ENCODE results near the gene PCDH17. TPM values are rescaled to one million over a fixed set of nuclear protein-coding genes. Genes with fewer than 3 reads are reported as not detected.

PCDH17 gene
- total and polyA plus RNA-seq, 9 of the 15 experiments (the other 6 are each of a cell fraction or from before 2014, with no cell fraction given): not detected

DNA sequence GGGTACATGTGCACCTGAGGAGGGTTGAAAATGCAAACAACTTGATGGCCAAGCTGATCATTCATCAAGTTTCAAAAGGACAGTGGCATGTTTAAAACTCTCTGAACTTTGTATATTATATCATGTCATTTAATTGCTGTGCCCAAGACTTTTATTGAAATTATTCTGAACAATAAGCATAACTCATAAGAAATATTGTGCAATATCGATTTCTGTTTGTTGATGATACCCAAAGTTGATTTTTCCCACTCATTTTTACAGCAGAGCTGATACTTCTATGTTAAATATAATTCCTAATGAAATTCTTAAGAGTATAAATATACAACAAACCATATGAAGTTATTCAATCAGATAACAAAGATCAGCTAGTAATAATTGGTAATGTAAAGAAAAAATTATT is 49.1 kb downstream of the PCDH17 start:
- 0% methylated on average over 1 of the region's 1 CpG for WGBS (ENCODE audit: insufficient coverage, low coverage, missing lambda C conversion rate)
- DNase-seq (ENCODE audit: extremely low read depth in 1 of 4, low spot score in 3 of 4): no peak
- Histone ChIP-seq H3K9me3 (replicated peaks; ENCODE audit: control insufficient read depth, insufficient read depth, low read depth, low read length) (no peaks in the 10 kb centered on the region), H2AFZ (ENCODE audit: low read depth, low read length) (no peak overlapping the region), H3K9ac (ENCODE audit: insufficient read depth in 1 of 2, low read depth in 2 of 2, low read length in 2 of 2) (no peak overlapping the region), H3K79me2 (ENCODE audit: control insufficient read depth, insufficient read depth, low read length) (no peaks in the 10 kb centered on the region), H3K27ac (ENCODE audit: extremely low read depth, low read depth, low read length) (no peak overlapping the region), H3K4me1 (replicated peaks in 1 of 2; ENCODE audit: control insufficient read depth in 2 of 2, insufficient read depth in 2 of 2, low read length in 2 of 2) (no peaks in the 10 kb centered on the region), H3K9me1 (ENCODE audit: control insufficient read depth, insufficient read depth, low read length) (no peaks in the 10 kb centered on the region), H3K27me3 (ENCODE audit: control insufficient read depth in 2 of 2, insufficient read depth in 2 of 2, low read length in 2 of 2) (no peaks in the 10 kb centered on the region), H3K36me3 (ENCODE audit: control insufficient read depth, insufficient read depth, low read length) (no peaks in the 10 kb centered on the region), H3K4me3 (no peak overlapping the region), H3K4me2 (ENCODE audit: insufficient read depth, low read length) (no peak overlapping the region), H4K20me1 (replicated peaks; ENCODE audit: control insufficient read depth, insufficient read depth, low read length) (no peaks in the 10 kb centered on the region)
- no peak for FAIRE-seq
- TF ChIP-seq POLR2AphosphoS5 (IDR thresholded peaks at IDR 0.05; ENCODE audit: control insufficient read depth, insufficient read depth, low read depth, low read length): no peak
- TF ChIP-seq, protein P1, sequence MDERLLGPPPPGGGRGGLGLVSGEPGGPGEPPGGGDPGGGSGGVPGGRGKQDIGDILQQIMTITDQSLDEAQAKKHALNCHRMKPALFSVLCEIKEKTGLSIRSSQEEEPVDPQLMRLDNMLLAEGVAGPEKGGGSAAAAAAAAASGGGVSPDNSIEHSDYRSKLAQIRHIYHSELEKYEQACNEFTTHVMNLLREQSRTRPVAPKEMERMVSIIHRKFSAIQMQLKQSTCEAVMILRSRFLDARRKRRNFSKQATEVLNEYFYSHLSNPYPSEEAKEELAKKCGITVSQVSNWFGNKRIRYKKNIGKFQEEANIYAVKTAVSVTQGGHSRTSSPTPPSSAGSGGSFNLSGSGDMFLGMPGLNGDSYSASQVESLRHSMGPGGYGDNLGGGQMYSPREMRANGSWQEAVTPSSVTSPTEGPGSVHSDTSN (CRISPR knock-in tag; IDR thresholded peaks at IDR 0.05; ENCODE audit: low read depth): no peak
- TF ChIP-seq, protein P1 (tag; conservative IDR thresholded peaks at IDR 0.05; ENCODE audit: low read depth): no peak
- 0 out of 2 replicates have a peak, but pooled peaks have one; percentile 9 for TF ChIP-seq CEBPB (tag; IDR thresholded peaks at IDR 0.05)
- TF ChIP-seq RAD21 (CRISPR knock-in tag; conservative IDR thresholded peaks at IDR 0.05 in 1 of 2, IDR thresholded peaks at IDR 0.05 in 1 of 2): no peak
- TF ChIP-seq, protein P2, sequence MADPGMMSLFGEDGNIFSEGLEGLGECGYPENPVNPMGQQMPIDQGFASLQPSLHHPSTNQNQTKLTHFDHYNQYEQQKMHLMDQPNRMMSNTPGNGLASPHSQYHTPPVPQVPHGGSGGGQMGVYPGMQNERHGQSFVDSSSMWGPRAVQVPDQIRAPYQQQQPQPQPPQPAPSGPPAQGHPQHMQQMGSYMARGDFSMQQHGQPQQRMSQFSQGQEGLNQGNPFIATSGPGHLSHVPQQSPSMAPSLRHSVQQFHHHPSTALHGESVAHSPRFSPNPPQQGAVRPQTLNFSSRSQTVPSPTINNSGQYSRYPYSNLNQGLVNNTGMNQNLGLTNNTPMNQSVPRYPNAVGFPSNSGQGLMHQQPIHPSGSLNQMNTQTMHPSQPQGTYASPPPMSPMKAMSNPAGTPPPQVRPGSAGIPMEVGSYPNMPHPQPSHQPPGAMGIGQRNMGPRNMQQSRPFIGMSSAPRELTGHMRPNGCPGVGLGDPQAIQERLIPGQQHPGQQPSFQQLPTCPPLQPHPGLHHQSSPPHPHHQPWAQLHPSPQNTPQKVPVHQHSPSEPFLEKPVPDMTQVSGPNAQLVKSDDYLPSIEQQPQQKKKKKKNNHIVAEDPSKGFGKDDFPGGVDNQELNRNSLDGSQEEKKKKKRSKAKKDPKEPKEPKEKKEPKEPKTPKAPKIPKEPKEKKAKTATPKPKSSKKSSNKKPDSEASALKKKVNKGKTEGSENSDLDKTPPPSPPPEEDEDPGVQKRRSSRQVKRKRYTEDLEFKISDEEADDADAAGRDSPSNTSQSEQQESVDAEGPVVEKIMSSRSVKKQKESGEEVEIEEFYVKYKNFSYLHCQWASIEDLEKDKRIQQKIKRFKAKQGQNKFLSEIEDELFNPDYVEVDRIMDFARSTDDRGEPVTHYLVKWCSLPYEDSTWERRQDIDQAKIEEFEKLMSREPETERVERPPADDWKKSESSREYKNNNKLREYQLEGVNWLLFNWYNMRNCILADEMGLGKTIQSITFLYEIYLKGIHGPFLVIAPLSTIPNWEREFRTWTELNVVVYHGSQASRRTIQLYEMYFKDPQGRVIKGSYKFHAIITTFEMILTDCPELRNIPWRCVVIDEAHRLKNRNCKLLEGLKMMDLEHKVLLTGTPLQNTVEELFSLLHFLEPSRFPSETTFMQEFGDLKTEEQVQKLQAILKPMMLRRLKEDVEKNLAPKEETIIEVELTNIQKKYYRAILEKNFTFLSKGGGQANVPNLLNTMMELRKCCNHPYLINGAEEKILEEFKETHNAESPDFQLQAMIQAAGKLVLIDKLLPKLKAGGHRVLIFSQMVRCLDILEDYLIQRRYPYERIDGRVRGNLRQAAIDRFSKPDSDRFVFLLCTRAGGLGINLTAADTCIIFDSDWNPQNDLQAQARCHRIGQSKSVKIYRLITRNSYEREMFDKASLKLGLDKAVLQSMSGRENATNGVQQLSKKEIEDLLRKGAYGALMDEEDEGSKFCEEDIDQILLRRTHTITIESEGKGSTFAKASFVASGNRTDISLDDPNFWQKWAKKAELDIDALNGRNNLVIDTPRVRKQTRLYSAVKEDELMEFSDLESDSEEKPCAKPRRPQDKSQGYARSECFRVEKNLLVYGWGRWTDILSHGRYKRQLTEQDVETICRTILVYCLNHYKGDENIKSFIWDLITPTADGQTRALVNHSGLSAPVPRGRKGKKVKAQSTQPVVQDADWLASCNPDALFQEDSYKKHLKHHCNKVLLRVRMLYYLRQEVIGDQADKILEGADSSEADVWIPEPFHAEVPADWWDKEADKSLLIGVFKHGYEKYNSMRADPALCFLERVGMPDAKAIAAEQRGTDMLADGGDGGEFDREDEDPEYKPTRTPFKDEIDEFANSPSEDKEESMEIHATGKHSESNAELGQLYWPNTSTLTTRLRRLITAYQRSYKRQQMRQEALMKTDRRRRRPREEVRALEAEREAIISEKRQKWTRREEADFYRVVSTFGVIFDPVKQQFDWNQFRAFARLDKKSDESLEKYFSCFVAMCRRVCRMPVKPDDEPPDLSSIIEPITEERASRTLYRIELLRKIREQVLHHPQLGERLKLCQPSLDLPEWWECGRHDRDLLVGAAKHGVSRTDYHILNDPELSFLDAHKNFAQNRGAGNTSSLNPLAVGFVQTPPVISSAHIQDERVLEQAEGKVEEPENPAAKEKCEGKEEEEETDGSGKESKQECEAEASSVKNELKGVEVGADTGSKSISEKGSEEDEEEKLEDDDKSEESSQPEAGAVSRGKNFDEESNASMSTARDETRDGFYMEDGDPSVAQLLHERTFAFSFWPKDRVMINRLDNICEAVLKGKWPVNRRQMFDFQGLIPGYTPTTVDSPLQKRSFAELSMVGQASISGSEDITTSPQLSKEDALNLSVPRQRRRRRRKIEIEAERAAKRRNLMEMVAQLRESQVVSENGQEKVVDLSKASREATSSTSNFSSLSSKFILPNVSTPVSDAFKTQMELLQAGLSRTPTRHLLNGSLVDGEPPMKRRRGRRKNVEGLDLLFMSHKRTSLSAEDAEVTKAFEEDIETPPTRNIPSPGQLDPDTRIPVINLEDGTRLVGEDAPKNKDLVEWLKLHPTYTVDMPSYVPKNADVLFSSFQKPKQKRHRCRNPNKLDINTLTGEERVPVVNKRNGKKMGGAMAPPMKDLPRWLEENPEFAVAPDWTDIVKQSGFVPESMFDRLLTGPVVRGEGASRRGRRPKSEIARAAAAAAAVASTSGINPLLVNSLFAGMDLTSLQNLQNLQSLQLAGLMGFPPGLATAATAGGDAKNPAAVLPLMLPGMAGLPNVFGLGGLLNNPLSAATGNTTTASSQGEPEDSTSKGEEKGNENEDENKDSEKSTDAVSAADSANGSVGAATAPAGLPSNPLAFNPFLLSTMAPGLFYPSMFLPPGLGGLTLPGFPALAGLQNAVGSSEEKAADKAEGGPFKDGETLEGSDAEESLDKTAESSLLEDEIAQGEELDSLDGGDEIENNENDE (IDR thresholded peaks at IDR 0.05; ENCODE audit: low read depth, low read length): no peak
- no peak for TF ChIP-seq CEBPG (CRISPR knock-in tag; IDR thresholded peaks at IDR 0.05)
- TF ChIP-seq CEBPG (tag; conservative IDR thresholded peaks at IDR 0.05 in 1 of 2, IDR thresholded peaks at IDR 0.05 in 1 of 2): peak in 1 of 2 experiments; percentile 60; a peak in 2 of 4 replicates
- ATAC-seq: no peak
- no TSS peak for BruUV-seq (replicated peaks)
- in situ Hi-C loops (cut with MboI) (no loop called here), intact Hi-C loops (cut with micrococcal nuclease) (no loop called here)
- ChIA-PET POLR2A (no interaction called here), CTCF (ENCODE audit: low intra/inter-chr PET ratio) (no interaction called here)
